ENCODE data around the gene RUNX1. TPM values are rescaled to one million over a fixed set of nuclear protein-coding genes. Genes with fewer than 3 reads are reported as not detected.
A peak's percentile ranks its signal among the peaks of the same experiment; 100 is the strongest.

The RUNX1 gene
- total and polyA plus RNA-seq, 2 of the 13 experiments (the other 11 are each of a cell fraction or from before 2014, with no cell fraction given), result 5.4 to 6.4 TPM

- ATAC-seq (no peak), FAIRE-seq (no peak), DNase-seq (ENCODE audit: low spot score) (no peak)
- Histone ChIP-seq H3K9ac (ENCODE audit: insufficient read depth, low read depth, low read length) (no peak overlapping the region), H3K9me3 (ENCODE audit: low read length) (no peaks in the 10 kb centered on the region), H4K20me1 (ENCODE audit: insufficient read depth, low read length) (no peaks in the 10 kb centered on the region), H3K36me3 (replicated peaks in 1 of 2; ENCODE audit: control insufficient read depth in 1 of 2, insufficient read depth in 2 of 2, low read length in 2 of 2) (peaks cover 8 to 28% of the 10 kb centered on the region in 2 experiments; a peak in 4 of 5 replicates), H3K4me2 (ENCODE audit: low read depth, low read length) (no peak overlapping the region), H3K27me3 (ENCODE audit: control insufficient read depth in 1 of 2, insufficient read depth in 2 of 2, low read length in 2 of 2) (no peaks in the 10 kb centered on the region), H3K4me3 (replicated peaks in 1 of 3; ENCODE audit: insufficient read depth in 1 of 3, low read depth in 2 of 3, low read length in 3 of 3) (no peak overlapping the region), H3K79me2 (ENCODE audit: insufficient read depth, low read length) (no peaks in the 10 kb centered on the region), H3K27ac (ENCODE audit: extremely low read length, insufficient read depth, low read length) (peak overlapping the region; percentile 37), H3K4me1 (ENCODE audit: insufficient read depth, low read length) (peaks cover 75% of the 10 kb centered on the region), H2AFZ (ENCODE audit: low read length) (no peak overlapping the region)
- 98% methylated on average over 9 of the region's 10 CpGs for WGBS (ENCODE audit: low lambda C conversion rate)
- no TSS peak for BruUV-seq (replicated peaks)
- in situ Hi-C loops (cut with HindIII; ENCODE audit: extremely low pct_ligation_motif_present, low pct_unique_long_range_greater_than_20kb), result no loop called here
- ChIA-PET POLR2A (interaction anchor here (1.4 to 2.1 kb wide), 3 partner anchors 13 to 75 kb away, joined by 4 to 8 read pairs (median 6); no protein-coding TSS in a partner anchor), CTCF (ENCODE audit: low intra/inter-chr PET ratio, low total read pairs) (no interaction called here)
- peak; percentile 43 for TF ChIP-seq RBM22 (optimal IDR thresholded peaks at IDR 0.05; ENCODE audit: low read length)
- TF ChIP-seq ZNF224 (CRISPR knock-in tag; IDR thresholded peaks at IDR 0.05), result no peak
- intact Hi-C loops (cut with micrococcal nuclease; ENCODE audit: unreplicated experiment), result no loop called here
Observed at GRCh38 chr21:34813266-34813894, 235.7 kb downstream of the RUNX1 start.

- Histone ChIP-seq H3K9ac (ENCODE audit: insufficient read depth, low read depth, low read length) (no peak overlapping the region), H3K4me2 (ENCODE audit: low read depth, low read length) (peak overlapping the region; percentile 23; the same call in 1 of the 2 replicates), H3K4me3 (replicated peaks in 1 of 3; ENCODE audit: insufficient read depth in 1 of 3, low read depth in 2 of 3, low read length in 3 of 3) (no peak overlapping the region), H3K79me2 (ENCODE audit: insufficient read depth, low read length) (no peaks in the 10 kb centered on the region), H3K27ac (ENCODE audit: extremely low read length, insufficient read depth, low read length) (peak overlapping the region; percentile 37), H4K20me1 (ENCODE audit: insufficient read depth, low read length) (no peaks in the 10 kb centered on the region), H2AFZ (ENCODE audit: low read length) (no peak overlapping the region), H3K4me1 (ENCODE audit: insufficient read depth, low read length) (peaks cover 75% of the 10 kb centered on the region), H3K9me3 (ENCODE audit: low read length) (no peaks in the 10 kb centered on the region), H3K27me3 (ENCODE audit: control insufficient read depth in 1 of 2, insufficient read depth in 2 of 2, low read length in 2 of 2) (no peaks in the 10 kb centered on the region), H3K36me3 (replicated peaks in 1 of 2; ENCODE audit: control insufficient read depth in 1 of 2, insufficient read depth in 2 of 2, low read length in 2 of 2) (peaks cover 8 to 34% of the 10 kb centered on the region in 2 experiments; a peak in 4 of 5 replicates)
- ATAC-seq (peak; percentile 62), FAIRE-seq (no peak), DNase-seq (ENCODE audit: low spot score) (peak; percentile 78)
- POLR2A ChIA-PET, result interaction anchor here (1.0 to 2.1 kb wide), 7 partner anchors 12 to 76 kb away, joined by 3 to 14 read pairs (median 6); no protein-coding TSS in a partner anchor
- CTCF ChIA-PET (ENCODE audit: low intra/inter-chr PET ratio, low total read pairs), result interaction anchor here (1.6 kb wide), 1 partner anchor 67 kb away, joined by 4 read pairs; no protein-coding TSS in a partner anchor
- in situ Hi-C loops (cut with HindIII; ENCODE audit: extremely low pct_ligation_motif_present, low pct_unique_long_range_greater_than_20kb), result no loop called here
- intact Hi-C loops (cut with micrococcal nuclease; ENCODE audit: unreplicated experiment), result no loop called here
- 58% methylated on average over 7 of the region's 7 CpGs for WGBS (ENCODE audit: low lambda C conversion rate)
- BruUV-seq (replicated peaks), result no TSS peak
- peak; percentile 76; the same call in 1 of the 2 replicates for TF ChIP-seq RBAK (CRISPR knock-in tag; IDR thresholded peaks at IDR 0.05)
- TF ChIP-seq ARID5B (CRISPR knock-in tag; IDR thresholded peaks at IDR 0.05), result peak; percentile 55
- peak; percentile 35; the same call in 1 of the 2 replicates for TF ChIP-seq ATF3 (CRISPR knock-in tag; IDR thresholded peaks at IDR 0.05)
- peak; percentile 40; the same call in 1 of the 2 replicates for TF ChIP-seq ATF2 (CRISPR knock-in tag; IDR thresholded peaks at IDR 0.05)
- peak; percentile 42; the same call in 1 of the 2 replicates for TF ChIP-seq HMG20A (CRISPR knock-in tag; IDR thresholded peaks at IDR 0.05; ENCODE audit: borderline replicate concordance)
- TF ChIP-seq FOXA3 (CRISPR knock-in tag; IDR thresholded peaks at IDR 0.05), result peak; percentile 26; the same call in 1 of the 2 replicates
- TF ChIP-seq MTF2 (CRISPR knock-in tag; IDR thresholded peaks at IDR 0.05; ENCODE audit: borderline replicate concordance), result no peak
- 0 out of 2 replicates have a peak, but pooled peaks have one; percentile 18 for TF ChIP-seq TCF7 (IDR thresholded peaks at IDR 0.05; ENCODE audit: low read depth)
Observed at GRCh38 chr21:34812504-34813265, 236.4 kb downstream of the RUNX1 start.

All from HepG2 (cell line).